ENCODE measurements around the gene RAB8A. TPM values are rescaled to one million over a fixed set of nuclear protein-coding genes. Genes with fewer than 3 reads are reported as not detected.
A peak's percentile ranks its signal among the peaks of the same experiment; 100 is the strongest.

The RAB8A gene
- polyA plus RNA-seq, 3 donors: 109 to 124 (median 114) TPM

GRCh38 chr19:16134510-16134909, 22.8 kb downstream of the RAB8A start:
- Histone ChIP-seq H3K4me3 (replicated peaks in 1 of 3; ENCODE audit: low read depth in 2 of 3, low read length in 3 of 3) (no peak overlapping the region), H3K9me3 (replicated peaks in 1 of 2; ENCODE audit: control insufficient read depth in 1 of 2, insufficient read depth in 1 of 2, low read length in 2 of 2) (no peaks in the 10 kb centered on the region), H3K36me3 (replicated peaks in 1 of 2; ENCODE audit: control insufficient read depth in 1 of 2, insufficient read depth in 2 of 2, low read length in 2 of 2) (peaks cover 47 to 51% of the 10 kb centered on the region in 2 donors), H3K27me3 (ENCODE audit: control insufficient read depth in 2 of 2, insufficient read depth in 2 of 2, low read length in 2 of 2) (no peaks in the 10 kb centered on the region), H3K27ac (ENCODE audit: low read depth in 1 of 2, low read length in 2 of 2) (peak overlapping the region in 1 of 2 donors; percentile 53), H3K79me2 (ENCODE audit: insufficient read depth, low read length) (peaks cover 99% of the 10 kb centered on the region), H3K4me2 (replicated peaks; ENCODE audit: extremely low read depth, low read length, poor library complexity, severe bottlenecking) (no peak overlapping the region), H3K9ac (ENCODE audit: insufficient read depth, low read length, poor library complexity, severe bottlenecking) (no peak overlapping the region), H4K20me1 (ENCODE audit: insufficient read depth, low read length) (peaks cover 26% of the 10 kb centered on the region), H2AFZ (ENCODE audit: insufficient read depth, low read depth, low read length, poor library complexity, severe bottlenecking) (no peak overlapping the region), H3K4me1 (ENCODE audit: control insufficient read depth in 1 of 2, insufficient read depth in 2 of 2, low read length in 2 of 2) (peaks cover 17 to 52% of the 10 kb centered on the region in 2 donors)
- H3K27ac Mint-ChIP-seq: peak overlapping the region in 5 of 7 donors; percentile 26 to 88 (median 63)
- H3K4me3 Mint-ChIP-seq: no peak overlapping the region
- peaks cover 48 to 52% of the 10 kb centered on the region in 2 donors for H3K36me3 Mint-ChIP-seq
- 41% methylated on average over 6 of the region's 7 CpGs for WGBS (ENCODE audit: insufficient coverage)
- H3K9me3 Mint-ChIP-seq: peaks cover 0 to 9% (median 0%) of the 10 kb centered on the region in 7 donors
- DNase-seq: no peak
- intact Hi-C loops (cut with micrococcal nuclease): no loop called here
- TF ChIP-seq CTCF (IDR thresholded peaks at IDR 0.05): no peak
- peaks cover 0 to 2% (median 0%) of the 10 kb centered on the region in 3 donors for H3K27me3 Mint-ChIP-seq (ENCODE audit: low read depth in 3 of 3)
- H3K4me1 Mint-ChIP-seq: peaks cover 48% of the 10 kb centered on the region

GRCh38 chr19:16135430-16136127, 23.9 kb downstream of the RAB8A start:
- Histone ChIP-seq H3K9me3 (replicated peaks in 1 of 2; ENCODE audit: control insufficient read depth in 1 of 2, insufficient read depth in 1 of 2, low read length in 2 of 2) (no peaks in the 10 kb centered on the region), H3K4me2 (replicated peaks; ENCODE audit: extremely low read depth, low read length, poor library complexity, severe bottlenecking) (no peak overlapping the region), H2AFZ (ENCODE audit: insufficient read depth, low read depth, low read length, poor library complexity, severe bottlenecking) (no peak overlapping the region), H3K27me3 (ENCODE audit: control insufficient read depth in 2 of 2, insufficient read depth in 2 of 2, low read length in 2 of 2) (no peaks in the 10 kb centered on the region), H3K36me3 (replicated peaks in 1 of 2; ENCODE audit: control insufficient read depth in 1 of 2, insufficient read depth in 2 of 2, low read length in 2 of 2) (peaks cover 38 to 40% of the 10 kb centered on the region in 2 donors), H3K9ac (ENCODE audit: insufficient read depth, low read length, poor library complexity, severe bottlenecking) (no peak overlapping the region), H4K20me1 (ENCODE audit: insufficient read depth, low read length) (peaks cover 26% of the 10 kb centered on the region), H3K4me1 (ENCODE audit: control insufficient read depth in 1 of 2, insufficient read depth in 2 of 2, low read length in 2 of 2) (peaks cover 28 to 62% of the 10 kb centered on the region in 2 donors), H3K4me3 (replicated peaks in 1 of 3; ENCODE audit: low read depth in 2 of 3, low read length in 3 of 3) (no peak overlapping the region), H3K79me2 (ENCODE audit: insufficient read depth, low read length) (peaks cover 100% of the 10 kb centered on the region), H3K27ac (ENCODE audit: low read depth in 1 of 2, low read length in 2 of 2) (no peak overlapping the region)
- Mint-ChIP-seq H3K4me3 (no peak overlapping the region), H3K9me3 (peaks cover 0 to 9% (median 0%) of the 10 kb centered on the region in 7 donors), H3K36me3 (peaks cover 40 to 41% of the 10 kb centered on the region in 2 donors), H3K27ac (peak overlapping the region in 4 of 7 donors; percentile 42 to 77 (median 74)), H3K4me1 (peaks cover 58% of the 10 kb centered on the region), H3K27me3 (ENCODE audit: low read depth in 3 of 3) (peaks cover 0 to 2% (median 2%) of the 10 kb centered on the region in 3 donors)
- 30% methylated on average over 3 of the region's 4 CpGs for WGBS (ENCODE audit: insufficient coverage)
- TF ChIP-seq CTCF (IDR thresholded peaks at IDR 0.05): no peak
- no peak for DNase-seq
- intact Hi-C loops (cut with micrococcal nuclease): loop anchor here in 1 of 2 donors (5.0 kb wide), 1 partner anchor 42 kb away; no protein-coding TSS in a partner anchor
